Bone marrow (tissue), 2 donors: ENCODE measurements around the gene WDFY2.

Experiments used
- DNase-seq, 2 donors: peaks; one replicate each; lab custom pipeline; 2025; lab: John Stamatoyannopoulos, UW

The WDFY2 gene

GRCh38 chr13:51740698-51741097 is 156.4 kb downstream of the WDFY2 start:
- DNase-seq = no peak

- no peak for DNase-seq
Observed at GRCh38 chr13:51742031-51742430, 157.8 kb downstream of the WDFY2 start.

- DNase-seq = no peak
Observed at GRCh38 chr13:51742611-51743010, 158.3 kb downstream of the WDFY2 start.

- no peak for DNase-seq
Observed at GRCh38 chr13:51745243-51745642, 161.0 kb downstream of the WDFY2 start.

GRCh38 chr13:51746802-51747201 is 162.5 kb downstream of the WDFY2 start:
- no peak for DNase-seq

- DNase-seq = no peak
Observed at GRCh38 chr13:51747438-51748434, 163.5 kb downstream of the WDFY2 start.

- DNase-seq = no peak
Observed at GRCh38 chr13:51756651-51757050, 172.4 kb downstream of the WDFY2 start.

- DNase-seq = no peak
Observed at GRCh38 chr13:51758691-51759090, 174.4 kb downstream of the WDFY2 start.

- no peak for DNase-seq
Observed at GRCh38 chr13:51759240-51759639, 175.0 kb downstream of the WDFY2 start.

- DNase-seq = no peak
Observed at GRCh38 chr13:51760592-51760991, 176.3 kb downstream of the WDFY2 start.

GRCh38 chr13:51761643-51762350 is 177.5 kb downstream of the WDFY2 start:
- DNase-seq = no peak

- no peak for DNase-seq
Observed at GRCh38 chr13:51763486-51763885, 179.2 kb downstream of the WDFY2 start.

- peak in 1 of 2 donors; percentile 35 for DNase-seq
Observed at GRCh38 chr13:51764184-51765141, 180.2 kb downstream of the WDFY2 start.

GRCh38 chr13:51765142-51765515 is 180.9 kb downstream of the WDFY2 start:
- no peak for DNase-seq

GRCh38 chr13:51767100-51767499 is 182.8 kb downstream of the WDFY2 start:
- no peak for DNase-seq

- DNase-seq = no peak
Observed at GRCh38 chr13:51768378-51768921, 184.2 kb downstream of the WDFY2 start.

GRCh38 chr13:51768976-51769375 is 184.7 kb downstream of the WDFY2 start:
- no peak for DNase-seq

- DNase-seq = no peak
Observed at GRCh38 chr13:51769455-51770127, 185.3 kb downstream of the WDFY2 start.

GRCh38 chr13:51770160-51770559 is 185.9 kb downstream of the WDFY2 start:
- no peak for DNase-seq

GRCh38 chr13:51770681-51771417 is 186.6 kb downstream of the WDFY2 start:
- no peak for DNase-seq
